HEK293T (cell line): ENCODE data around the gene RALB.

Experiments
- BHLHE40 ChIP-seq: fragments of 450-650 bp; IDR thresholded peaks from 2 replicates; pipeline ENCODE4 v1.6.1; 2016; ENCODE audit warnings: mild to moderate bottlenecking, moderate library complexity, borderline replicate concordance
- CTBP1 ChIP-seq: fragments of 450-650 bp; IDR thresholded peaks from 2 replicates; pipeline ENCODE4 v1.6.1; 2016; ENCODE audit warnings: borderline replicate concordance
- FOXA1 ChIP-seq: fragments of 450-650 bp; IDR thresholded peaks from 2 replicates; pipeline ENCODE4 v1.6.1; 2016; ENCODE audit warnings: mild to moderate bottlenecking
- FOXK2 ChIP-seq: fragments of 450-650 bp; IDR thresholded peaks from 2 replicates; pipeline ENCODE4 v1.6.1; 2016; ENCODE audit warnings: mild to moderate bottlenecking
- FOXM1 ChIP-seq: fragments of 450-650 bp; IDR thresholded peaks from 2 replicates; pipeline ENCODE4 v1.6.1; 2017; ENCODE audit warnings: mild to moderate bottlenecking, borderline replicate concordance
- PKNOX1 ChIP-seq: fragments of 450-650 bp; IDR thresholded peaks from 2 replicates; pipeline ENCODE4 v1.6.1; 2016
- SP1 ChIP-seq: fragments of 450-650 bp; IDR thresholded peaks from 2 replicates; pipeline ENCODE4 v1.6.1; 2017
- SUZ12 ChIP-seq: fragments of 450-650 bp; IDR thresholded peaks from 2 replicates; pipeline ENCODE4 v1.6.1; 2016; ENCODE audit warnings: mild to moderate bottlenecking
- TARDBP ChIP-seq: fragments of 450-650 bp; IDR thresholded peaks from 2 replicates; pipeline ENCODE4 v1.6.1; 2016
- ZNF384 ChIP-seq: fragments of 450-650 bp; IDR thresholded peaks from 2 replicates; pipeline ENCODE4 v1.6.1; 2016

GRCh38 chr2:120228503-120228902, 24.1 kb upstream of the RALB start:
- TF ChIP-seq FOXK2 (no peak), CTBP1 (no peak), FOXM1 (no peak), BHLHE40 (no peak), SP1 (no peak), PKNOX1 (no peak), FOXA1 (no peak), SUZ12 (no peak), ZNF384 (no peak), TARDBP (no peak)
